ENCODE results near the gene FOXE1.

GRCh38 chr9:97830884-97831829, 21.9 kb upstream of the FOXE1 start:
- TF ChIP-seq CTCF (conservative IDR thresholded peaks at IDR 0.05; ENCODE audit: low read length) (no peak), EZH2phosphoT487 (IDR thresholded peaks at IDR 0.05; ENCODE audit: borderline replicate concordance) (no peak)
